DND-41 (cell line): ENCODE measurements around the gene SMIM30.

Source experiments
- CTCF ChIP-seq: IDR thresholded peaks from 2 replicates; pipeline ENCODE4 v1.5.1; 2012; ENCODE audit warnings: borderline replicate concordance, low read length, moderate library complexity, mild to moderate bottlenecking; ENCODE audit not compliant: poor library complexity, severe bottlenecking; ENCODE audit errors: extremely low read depth
- EZH2 ChIP-seq: IDR thresholded peaks from 3 replicates; pipeline ENCODE4 v1.6.1; 2012; ENCODE audit warnings: borderline replicate concordance, low read depth, mild to moderate bottlenecking, moderate library complexity, low read length, inconsistent platforms; ENCODE audit not compliant: severe bottlenecking

GRCh38 chr7:113143486-113144257 is 25.3 kb upstream of the SMIM30 start:
- TF ChIP-seq CTCF (no peak), EZH2 (no peak)
